OCI-M1 (cell line): ENCODE data around the gene SRGN.
A peak's percentile ranks its signal among the peaks of the same experiment; 100 is the strongest.

Experiments
- DNase-seq: peaks from one replicate; lab custom pipeline; 2025; lab: John Stamatoyannopoulos, UW

SRGN gene

DNA sequence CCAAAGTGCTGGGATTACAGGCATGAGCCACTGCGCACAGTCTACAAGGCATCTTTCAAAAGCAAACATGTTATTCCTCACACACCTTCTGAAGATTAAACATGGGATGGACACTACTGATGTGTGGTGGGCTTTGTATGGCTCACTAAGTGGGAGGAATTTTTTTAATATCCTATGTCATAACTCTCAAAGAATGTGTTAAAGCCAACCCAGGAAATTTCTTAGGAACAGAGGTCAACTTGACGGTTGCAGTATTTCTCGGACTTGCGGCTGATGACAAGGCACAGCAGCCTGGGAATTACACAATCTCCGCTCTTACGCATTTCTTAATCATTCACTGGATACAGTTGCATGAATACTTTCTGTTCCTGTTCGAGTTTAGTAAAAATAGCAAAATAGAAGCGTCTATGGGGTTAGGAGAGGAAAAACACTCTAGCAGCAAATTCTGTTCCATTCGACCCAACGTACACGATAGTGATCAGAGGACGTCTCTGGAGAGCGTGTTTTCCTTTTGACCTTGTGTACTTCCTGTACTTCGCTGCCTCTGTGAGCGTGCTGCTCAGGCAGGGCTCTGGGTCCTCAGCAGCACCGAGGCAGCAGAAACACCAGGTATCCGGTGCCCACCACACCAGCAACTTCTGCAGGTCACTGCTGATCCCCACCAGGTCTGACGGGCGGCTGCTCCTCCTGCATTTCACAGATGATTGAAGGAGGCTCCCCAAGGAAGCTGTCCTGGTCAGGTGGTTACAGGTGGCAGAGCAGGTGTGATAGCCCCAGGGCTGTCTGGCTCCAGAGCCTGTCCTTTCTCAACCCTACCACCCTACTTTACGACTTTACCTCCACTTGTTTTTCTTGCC lies 26.4 kb upstream of the SRGN start:
- peak; percentile 17 for DNase-seq

DNA sequence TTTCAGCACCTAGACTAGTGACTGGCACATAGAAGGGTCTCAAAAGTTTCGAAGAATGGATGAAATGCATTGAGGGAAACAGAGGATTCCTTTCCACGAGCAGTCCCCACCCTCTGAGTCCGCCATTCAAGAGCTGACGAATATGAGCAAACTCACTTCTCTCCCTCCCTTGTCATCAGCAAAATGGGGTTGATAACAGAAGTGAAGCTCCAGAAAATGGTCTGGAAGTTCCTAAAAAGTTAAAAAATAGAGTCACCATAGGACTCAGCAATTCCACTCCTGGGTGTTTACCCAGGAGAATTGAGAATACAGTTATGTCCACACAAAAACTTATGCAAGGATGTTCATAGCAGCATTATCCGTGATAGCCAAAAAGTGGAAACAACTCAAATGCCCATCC lies 25.0 kb upstream of the SRGN start:
- DNase-seq, result no peak

DNA sequence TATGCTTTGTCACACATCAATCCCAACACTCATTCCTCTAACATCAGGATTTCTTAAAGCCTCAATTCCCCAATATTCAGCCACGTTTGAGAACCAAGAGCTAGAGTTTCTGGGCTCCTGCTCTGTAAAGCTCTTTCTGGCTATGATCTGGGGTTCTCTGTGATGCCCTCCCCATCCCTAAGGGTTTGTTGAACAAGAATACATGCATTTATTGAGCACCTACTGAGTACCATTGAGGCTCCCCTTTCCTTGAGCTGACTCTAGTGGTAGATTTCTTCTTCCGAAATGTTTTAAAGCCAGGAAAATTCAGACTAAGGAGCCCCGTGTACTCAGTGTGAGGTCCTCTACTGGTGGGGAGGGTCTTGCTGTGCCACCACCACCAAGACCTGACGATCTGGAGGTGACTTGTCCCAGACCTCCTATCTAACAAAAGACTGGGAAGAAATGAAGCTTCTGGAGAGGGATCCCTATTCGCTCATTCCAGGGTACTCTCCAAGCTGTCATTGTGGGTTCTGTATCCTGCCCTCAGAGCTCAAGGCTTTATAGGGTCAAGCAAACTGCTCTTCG lies 23.1 kb upstream of the SRGN start:
- DNase-seq, result no peak

DNA sequence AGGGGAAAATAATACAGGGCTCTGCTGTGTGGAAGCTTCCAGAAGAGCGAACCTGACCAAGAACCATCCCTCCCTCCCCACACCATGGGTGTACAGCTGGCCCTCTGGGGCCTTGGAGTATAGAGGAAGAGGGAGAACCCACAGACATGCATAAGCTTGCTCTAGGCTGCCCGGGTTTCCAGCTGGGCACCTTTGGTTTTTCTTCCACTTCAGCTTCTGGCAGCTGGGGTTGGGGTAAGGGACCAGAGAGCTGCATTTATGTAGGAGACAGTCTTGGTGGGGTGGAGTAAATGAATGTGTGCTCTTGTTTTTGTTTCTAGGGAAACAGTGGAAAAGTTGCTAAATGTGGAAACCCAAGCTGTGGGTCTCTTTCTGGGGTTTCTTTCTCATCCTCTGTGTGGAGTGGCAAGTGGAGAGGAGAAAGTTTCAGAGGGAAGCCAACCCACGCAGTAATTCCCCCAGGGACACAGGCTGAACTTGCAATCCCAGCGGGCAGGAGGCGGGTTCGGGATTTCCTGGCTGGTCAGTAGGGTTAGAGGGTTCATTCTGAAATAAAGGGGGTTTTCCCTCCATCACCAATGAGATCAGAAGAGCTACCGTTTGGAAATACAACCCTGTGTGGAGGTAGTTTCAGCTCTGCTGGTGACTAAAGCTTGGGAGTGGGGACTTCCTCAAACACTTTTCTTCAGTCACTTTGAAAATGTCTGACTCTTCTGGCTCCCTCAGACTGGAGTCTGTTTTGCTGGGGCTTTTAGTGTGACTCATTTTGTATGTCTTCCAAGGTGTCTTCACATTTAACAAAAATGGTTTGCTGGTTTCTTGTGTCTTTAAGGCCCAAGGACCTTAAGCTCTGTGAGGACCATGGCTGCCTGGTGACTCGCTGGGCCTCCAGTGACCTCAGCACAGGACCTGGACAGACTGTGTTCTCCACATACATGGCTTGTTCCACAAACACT lies 22.2 kb upstream of the SRGN start:
- DNase-seq, result peak; percentile 26

DNA sequence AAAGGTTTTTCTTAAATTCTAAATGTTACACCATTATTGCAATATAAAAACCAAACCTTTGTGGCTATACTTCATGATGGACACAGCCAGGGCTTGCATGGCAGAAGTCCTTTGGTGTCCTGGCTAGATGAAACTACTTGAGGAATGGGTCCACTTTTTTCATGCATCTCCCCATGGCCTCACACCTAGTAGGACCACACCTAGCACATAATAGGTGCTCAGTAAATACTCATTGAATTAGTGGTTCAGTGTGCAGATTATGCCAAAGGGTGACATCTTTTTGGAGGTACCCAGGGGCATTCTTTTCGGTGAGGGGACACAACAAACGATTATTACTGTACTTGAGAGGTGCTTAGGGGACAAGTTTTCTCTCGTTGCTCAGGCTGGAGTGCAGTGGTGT lies 20.7 kb upstream of the SRGN start:
- DNase-seq, result no peak

DNA sequence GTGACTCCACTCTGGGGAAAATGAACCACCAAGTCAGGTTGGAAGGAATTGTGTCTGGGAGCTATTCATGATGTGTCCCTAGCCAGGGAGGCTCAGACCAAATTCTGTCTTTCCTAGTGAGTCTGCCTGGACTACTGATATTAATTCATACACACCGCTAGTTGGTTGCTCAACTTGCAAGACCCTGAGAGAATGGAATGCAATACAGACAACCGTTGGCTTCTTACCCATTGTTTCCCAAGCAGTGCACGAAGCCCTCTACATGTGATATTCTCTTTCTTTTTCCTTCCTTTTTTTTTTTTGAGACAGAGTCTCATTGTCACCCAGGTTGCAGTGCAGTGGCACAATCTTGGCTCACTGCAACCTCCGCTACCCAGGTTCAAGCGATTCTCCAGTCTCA lies 19.4 kb upstream of the SRGN start:
- no peak for DNase-seq

DNA sequence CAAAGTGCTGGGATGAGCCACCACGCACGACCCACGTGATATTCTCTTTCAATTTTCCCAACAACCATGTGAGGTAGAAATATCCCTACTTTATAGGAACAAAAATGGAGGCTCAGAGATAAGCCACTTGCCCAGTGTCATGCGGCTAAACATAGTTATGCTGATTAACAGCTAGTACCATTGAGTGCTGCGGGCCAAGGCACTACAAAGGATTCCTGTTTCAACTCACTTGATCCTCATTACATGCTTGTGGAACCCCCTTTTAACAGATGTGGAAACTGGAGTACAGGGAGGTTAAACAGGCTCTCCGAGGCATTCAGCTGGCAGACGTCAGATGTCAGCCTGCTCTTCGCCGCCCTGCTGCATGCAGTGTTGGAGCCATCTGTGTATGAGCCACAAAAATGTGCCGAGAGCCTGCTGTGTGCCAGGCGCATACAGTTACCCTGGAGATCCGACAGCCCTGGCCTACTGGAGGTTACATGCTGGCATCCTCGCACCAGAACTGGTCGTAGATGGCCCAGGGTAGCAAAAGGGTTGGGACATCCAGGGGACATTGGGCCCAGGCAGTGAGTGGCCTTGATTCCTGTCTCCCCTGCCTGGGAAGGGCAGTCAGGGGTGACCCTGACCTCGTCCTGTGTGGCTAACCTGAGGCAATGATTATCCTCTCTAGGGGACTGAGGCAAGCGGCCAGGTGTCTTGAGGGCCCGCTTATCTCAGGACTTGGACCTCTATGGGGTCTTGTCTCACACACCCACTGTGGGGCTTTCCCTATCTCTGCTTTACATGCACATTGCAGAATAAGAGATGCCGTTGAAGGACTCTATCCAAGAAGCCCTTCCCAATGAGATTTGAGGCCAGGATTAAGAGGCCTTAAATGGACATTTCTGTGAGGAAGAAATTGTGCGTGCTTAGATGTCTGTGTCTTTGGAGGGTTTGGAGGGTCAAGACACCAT lies 18.5 kb upstream of the SRGN start:
- no peak for DNase-seq

DNA sequence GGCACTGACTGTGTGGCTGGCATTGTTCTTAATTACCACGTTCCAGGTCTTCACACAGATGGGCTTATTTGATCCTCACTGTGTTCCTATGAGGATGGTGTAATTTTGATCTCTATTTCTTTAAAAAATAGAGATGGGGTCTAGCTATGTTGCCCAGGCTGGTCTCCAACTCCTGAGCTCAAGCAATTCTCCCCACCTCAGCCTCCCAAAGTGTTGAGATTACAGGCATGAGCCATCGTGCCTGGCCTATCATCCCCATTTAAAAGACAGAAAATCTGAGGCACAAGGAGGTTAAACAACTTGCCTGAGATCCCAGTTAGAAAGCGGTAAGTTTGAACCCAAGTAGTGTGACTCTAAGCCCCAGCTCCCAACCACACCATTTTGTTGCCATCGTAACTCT lies 17.0 kb upstream of the SRGN start:
- no peak for DNase-seq

DNA sequence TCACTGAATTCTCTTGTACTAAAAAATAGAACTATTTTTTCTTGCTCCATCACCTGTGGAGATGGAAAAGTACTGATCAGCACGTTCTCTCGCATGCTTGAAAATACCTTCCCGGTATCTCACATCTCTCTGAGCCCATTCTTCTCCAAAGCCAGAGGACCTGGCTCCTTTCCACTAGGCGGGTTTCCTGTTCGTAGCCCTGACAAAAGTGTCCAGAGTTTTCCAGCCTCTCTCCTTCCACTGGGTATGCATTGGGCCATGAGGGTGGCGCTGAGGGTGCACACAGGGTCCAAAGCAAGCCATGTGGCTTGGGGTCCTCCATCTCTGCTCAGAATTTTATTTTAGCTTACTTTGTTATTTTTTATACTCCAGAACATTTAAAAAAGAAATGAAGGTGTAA lies 16.3 kb upstream of the SRGN start:
- no peak for DNase-seq

DNA sequence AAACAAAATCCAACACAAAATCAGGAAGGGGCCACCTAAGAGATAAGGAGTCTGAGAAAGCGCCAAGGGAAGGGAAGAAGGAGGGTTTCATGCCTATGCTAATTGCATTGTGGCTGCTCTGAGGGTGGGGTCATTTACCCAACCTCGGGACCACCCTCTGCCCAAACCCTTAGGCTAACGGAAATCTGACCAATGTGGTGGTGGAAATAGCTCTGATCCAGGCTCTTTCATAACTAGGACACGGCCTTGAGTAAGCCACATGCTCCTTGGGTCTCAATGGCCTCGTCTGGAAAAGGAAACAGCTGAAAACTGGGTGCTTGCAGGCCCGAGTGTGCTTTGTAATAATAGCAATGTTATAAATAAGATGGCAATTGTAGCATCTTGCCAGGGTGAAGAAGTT lies 14.9 kb upstream of the SRGN start:
- peak; percentile 57 for DNase-seq

DNA sequence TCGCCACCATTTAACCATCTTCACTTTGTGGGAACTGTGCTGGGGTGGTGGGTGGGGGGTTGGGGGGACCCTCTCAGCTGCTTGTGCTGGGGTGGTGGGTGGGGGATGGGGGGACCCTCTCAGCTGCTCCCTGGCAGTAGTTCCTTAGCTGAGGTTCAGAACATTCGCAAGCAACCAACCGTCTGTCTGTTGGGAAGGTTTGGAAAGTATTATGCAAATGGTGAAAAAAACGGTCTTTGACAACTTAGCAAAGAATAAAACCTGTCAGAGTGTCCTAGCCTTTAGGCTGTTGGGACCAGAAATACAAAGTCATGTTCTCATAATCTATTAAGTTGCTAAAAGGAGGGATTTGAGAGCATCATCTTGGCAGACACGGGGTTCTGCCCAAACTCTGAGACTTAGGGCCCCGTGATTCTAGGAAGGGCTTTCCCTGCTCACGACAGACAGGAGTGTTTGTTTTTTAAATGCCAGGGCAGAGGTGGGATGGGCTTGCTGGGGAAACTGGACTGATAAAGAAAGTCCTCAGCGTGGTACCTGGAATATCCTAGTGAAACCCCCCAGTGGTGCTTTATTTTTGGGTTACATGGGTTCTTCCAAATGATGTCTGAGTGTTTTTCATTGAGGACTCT lies 14.1 kb upstream of the SRGN start:
- DNase-seq, result no peak

DNA sequence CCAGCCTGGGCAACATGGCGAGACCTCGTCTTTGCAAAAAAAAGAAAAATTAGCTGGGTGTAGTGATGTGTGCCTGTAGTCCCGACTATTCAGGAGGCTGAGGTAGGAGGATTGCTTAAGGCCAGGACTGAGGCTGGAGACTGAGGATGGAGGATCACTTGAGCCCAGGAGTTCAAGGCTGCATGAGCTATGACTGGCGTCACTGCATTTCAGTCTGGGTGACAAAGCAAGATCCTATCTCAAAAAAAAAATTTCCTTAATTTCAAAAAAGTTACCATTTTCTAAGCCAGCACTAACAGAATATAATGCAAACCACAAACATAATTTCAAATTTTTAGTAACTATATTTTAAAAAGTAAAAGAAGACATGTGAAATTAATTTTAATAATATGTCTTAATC lies 13.4 kb upstream of the SRGN start:
- DNase-seq, result no peak

DNA sequence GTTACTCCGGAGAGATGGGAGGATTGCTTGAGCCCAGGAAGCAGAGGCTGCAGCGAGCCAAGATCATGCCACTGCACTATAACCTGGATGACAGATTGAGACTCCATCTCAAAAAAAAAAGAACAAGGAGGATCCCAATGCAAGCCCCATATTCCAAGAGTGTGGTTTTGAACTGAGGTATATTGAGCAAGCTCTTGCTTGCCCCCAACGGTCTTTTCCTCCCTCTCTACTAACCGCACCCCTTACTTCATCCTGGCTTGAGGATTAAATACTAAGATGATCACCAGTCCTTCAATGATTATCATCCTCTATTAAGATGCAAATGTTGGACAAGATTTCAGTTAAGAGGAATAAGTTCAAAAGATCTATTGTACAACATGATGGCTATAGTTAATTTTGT lies 12.5 kb upstream of the SRGN start:
- DNase-seq, result no peak

DNA sequence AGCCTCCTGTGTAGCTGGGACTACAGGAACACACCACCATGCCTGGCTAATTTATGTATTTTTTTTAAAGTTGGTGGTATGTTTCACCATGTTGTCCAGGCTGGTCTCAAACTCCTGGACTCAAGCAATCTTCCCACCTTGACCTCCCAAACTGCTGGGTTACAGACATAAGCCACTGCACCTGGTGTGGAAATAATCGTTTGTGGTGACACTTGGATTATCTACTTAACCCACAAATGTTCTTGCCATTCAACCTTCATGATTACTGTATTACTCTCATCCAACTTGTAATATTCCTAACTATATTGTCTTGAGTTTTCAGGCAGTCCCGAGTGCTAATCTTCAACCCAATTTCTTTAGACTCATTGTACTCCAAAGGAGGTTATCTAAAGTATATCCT lies 9.6 kb upstream of the SRGN start:
- DNase-seq, result no peak

DNA sequence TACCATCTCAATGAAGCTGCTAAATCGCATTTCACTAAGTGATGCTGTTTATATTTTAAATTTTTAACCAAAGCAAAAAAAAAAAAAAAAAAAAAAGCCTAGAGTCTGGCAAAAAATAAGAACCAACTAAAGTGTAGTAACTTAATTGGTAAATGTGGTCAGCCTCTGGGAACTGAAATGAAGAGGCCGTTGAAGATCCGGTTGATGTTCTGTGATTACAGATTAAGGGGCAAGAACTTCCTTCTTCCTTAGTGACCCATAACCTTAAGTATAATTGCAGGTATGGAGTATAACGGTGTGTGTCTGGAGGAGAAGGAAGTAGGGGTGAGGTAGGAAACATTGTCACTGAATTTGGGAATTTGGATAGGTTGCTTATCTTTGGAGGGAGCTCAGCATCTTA lies 7.7 kb upstream of the SRGN start:
- peak; percentile 36 for DNase-seq

DNA sequence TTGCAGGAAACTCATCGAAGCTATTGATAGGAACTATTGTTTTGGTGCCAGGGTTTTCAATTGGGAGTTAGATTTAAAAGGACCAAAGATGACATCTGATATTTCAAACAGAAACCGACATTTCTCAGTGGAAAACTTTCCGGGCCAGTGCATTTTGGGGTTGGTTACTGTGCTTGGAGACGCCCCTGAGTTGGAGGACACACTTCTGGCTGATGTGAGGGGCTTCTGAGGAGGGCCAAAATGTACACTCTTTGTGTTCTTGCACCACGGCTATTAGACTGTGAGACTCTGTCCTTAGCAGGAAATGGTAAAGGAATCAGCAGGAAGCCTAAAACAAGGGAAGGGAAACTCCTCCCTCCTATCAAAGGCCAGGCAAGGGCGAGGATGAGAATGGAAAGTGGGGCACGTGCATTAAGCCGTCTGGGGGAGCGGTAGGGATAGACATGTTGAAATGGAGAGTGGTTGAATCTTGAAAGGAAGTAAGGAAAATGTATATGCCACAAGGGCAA lies 1.8 kb upstream of the SRGN start:
- DNase-seq, result peak; percentile 91

DNA sequence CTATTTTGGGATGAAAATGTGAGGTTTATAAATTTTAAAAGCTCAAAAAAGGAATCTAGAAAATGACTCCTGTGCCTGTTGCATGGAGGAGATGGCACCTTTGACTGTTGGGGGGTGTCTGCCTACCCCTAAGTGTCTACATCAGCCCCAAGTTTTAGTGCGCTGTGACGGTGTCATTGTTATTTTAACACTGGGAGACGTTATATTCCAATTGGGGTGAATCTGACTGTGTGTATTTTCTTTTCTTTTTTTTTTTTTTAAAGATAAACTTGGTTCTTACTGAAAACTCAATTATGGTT lies 517 bp downstream of the SRGN start:
- DNase-seq, result peak; percentile 60

DNA sequence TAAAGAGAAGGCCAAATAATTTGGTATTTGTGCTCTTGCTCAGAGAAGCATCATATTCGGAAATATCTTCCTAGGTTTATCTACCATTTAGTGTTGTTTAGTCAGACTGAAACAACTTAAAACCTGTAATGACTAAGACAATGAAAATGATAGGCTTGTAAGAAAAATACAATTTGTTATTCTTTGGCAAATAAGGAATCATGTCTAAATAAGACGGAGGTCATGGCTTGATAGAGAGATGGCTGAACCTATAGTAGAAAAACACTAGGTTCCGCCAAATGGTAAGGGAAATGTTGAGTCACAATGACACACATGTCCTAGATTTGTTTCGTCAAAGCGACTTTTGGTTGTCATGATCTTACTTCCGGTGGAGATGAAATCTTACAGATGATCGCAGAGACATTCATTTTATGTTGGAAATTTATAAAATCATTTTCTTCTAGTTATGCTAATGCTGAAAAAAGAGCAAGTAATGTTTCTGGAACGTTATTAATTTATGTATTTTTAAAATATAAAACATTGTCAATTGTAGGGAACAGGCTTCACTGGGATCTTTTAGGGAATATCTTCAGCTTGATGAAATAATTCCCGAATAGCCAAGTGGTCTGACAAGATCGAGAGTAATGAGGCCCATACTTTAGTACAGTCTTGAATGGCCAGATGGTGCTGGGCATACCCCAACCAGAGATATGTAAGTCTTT lies 1.0 kb downstream of the SRGN start:
- peak; percentile 91 for DNase-seq

DNA sequence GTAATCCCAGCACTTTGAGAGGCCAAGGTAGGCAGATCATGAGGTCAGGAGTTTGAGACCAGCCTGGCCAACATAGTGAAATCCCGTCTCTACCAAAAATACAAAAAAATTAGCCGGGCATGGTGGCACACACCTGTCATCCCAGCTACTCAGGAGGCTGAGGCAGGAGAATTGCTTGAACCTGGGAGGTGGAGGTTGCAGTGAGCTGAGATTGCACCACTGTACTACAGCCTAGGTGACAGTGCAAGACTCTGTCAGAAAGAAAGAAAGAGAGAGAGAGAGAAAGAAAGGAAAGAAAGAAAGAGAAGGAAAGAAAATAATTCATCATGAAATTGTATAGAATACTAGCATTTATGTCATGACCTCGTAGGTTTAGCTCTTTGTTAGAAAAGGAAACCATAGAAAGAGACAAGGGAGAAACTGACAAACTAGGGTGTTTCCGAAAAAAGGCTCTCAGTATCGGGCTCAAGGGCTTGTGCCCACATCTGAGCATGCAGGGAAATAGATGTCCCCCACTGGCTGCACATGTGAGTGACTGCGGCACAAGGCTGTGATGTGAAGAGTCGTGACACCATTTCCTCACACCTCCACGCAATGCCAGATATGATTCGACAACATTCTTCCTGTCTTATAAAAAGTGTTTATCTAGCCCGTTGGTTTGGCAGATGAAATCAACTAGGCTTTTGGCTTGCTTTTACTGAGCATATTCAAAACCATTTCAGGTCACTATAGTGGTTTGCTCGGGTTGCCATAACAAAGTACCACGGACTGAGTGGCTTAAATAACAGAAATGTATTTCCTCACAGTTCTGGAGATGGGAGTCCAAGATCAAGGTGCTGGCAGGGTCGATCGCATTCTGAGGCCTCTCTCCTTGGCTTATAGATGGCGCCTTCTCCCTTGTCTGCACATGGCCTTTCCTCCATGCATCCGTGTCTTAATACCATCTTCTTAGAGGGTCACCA lies 2.0 kb downstream of the SRGN start:
- DNase-seq, result peak; percentile 60
